B cell (primary cell): ENCODE results near the gene LRRC49.

Experiments used
- CTCF ChIP-seq: fragments of 200-600 bp; IDR thresholded peaks from one replicate; pipeline ENCODE4 v1.8.0; 2022; ENCODE audit warnings: antibody characterized with exemption, mild to moderate bottlenecking
- EZH2 ChIP-seq: IDR thresholded peaks from 2 replicates; pipeline ENCODE4 v1.6.1; 2012; ENCODE audit warnings: borderline replicate concordance, low read depth, mild to moderate bottlenecking, moderate library complexity, low read length; ENCODE audit not compliant: insufficient read depth, poor library complexity, severe bottlenecking

GRCh38 chr15:71011503-71012155, 119.0 kb downstream of the LRRC49 start:
- TF ChIP-seq CTCF (no peak), EZH2 (no peak)
